Body of pancreas (tissue), 4 donors: Measurements from ENCODE around the gene KIF12.

Experiments
- POLR2A ChIP-seq, 3 donors: fragments of 450-650 bp; IDR thresholded peaks; one replicate each; pipeline ENCODE4 v1.6.1; 2016; ENCODE audit warnings: antibody characterized with exemption in 3 of 3, mild to moderate bottlenecking in 2 of 3
- TF ChIP-seq, protein P1 (sequence below), 7 experiments: fragments of 450-650 bp in 4 of 7; fragments of 200-600 bp in 3 of 7; sonication (generic) in 3 of 7; IDR thresholded peaks; one replicate each; pipeline ENCODE4 v1.5.1; 2016 to 2019; ENCODE audit warnings: antibody characterized with exemption in 7 of 7

DNA sequence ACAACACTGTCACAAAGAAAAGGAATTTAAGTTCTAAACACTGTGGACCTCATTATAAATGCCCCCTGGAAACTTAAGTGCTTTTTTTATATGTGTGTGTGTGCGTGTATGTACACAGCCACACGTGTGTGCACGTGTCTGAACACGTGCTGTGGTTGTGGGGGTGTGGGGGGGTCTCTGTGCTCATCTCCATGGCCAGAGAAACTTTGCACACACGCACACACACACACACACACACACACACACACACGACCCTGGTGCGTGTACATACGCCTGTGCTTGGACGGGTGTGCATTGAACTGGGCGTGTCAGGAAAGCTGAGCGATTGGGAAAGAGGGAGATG lies 48.9 kb downstream of the KIF12 start:
- TF ChIP-seq POLR2A (IDR thresholded peaks at IDR 0.05), result no peak
- TF ChIP-seq, protein P1, sequence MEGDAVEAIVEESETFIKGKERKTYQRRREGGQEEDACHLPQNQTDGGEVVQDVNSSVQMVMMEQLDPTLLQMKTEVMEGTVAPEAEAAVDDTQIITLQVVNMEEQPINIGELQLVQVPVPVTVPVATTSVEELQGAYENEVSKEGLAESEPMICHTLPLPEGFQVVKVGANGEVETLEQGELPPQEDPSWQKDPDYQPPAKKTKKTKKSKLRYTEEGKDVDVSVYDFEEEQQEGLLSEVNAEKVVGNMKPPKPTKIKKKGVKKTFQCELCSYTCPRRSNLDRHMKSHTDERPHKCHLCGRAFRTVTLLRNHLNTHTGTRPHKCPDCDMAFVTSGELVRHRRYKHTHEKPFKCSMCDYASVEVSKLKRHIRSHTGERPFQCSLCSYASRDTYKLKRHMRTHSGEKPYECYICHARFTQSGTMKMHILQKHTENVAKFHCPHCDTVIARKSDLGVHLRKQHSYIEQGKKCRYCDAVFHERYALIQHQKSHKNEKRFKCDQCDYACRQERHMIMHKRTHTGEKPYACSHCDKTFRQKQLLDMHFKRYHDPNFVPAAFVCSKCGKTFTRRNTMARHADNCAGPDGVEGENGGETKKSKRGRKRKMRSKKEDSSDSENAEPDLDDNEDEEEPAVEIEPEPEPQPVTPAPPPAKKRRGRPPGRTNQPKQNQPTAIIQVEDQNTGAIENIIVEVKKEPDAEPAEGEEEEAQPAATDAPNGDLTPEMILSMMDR (IDR thresholded peaks at IDR 0.05), result no peak
